Erythroblast (primary cell): ENCODE data around the gene AGMO.

ENCODE experiments used
- DNase-seq, 2 experiments: peaks; one replicate each; lab custom pipeline; 2025; lab: John Stamatoyannopoulos, UW
- GATA1 ChIP-seq: IDR thresholded peaks from 2 replicates; pipeline ENCODE4 v1.6.1; 2011; ENCODE audit warnings: low read depth, mild to moderate bottlenecking, control low read depth, low read length, moderate library complexity
- POLR2A ChIP-seq: IDR thresholded peaks from 2 replicates; pipeline ENCODE4 v1.6.1; 2011; ENCODE audit warnings: mild to moderate bottlenecking, low read length

Gene AGMO

GRCh38 chr7:15336146-15336545 lies 225.7 kb downstream of the AGMO start:
- DNase-seq: no peak
- TF ChIP-seq POLR2A (no peak), GATA1 (no peak)

- no peak for DNase-seq
- no peak for TF ChIP-seq GATA1
- no peak for TF ChIP-seq POLR2A
Measured at GRCh38 chr7:15335390-15335789, 226.4 kb downstream of the AGMO start.

GRCh38 chr7:15334536-15335263 lies 227.1 kb downstream of the AGMO start:
- TF ChIP-seq POLR2A (no peak), GATA1 (no peak)
- no peak for DNase-seq

GRCh38 chr7:15332956-15333355 lies 228.9 kb downstream of the AGMO start:
- no peak for DNase-seq
- TF ChIP-seq GATA1 (no peak), POLR2A (no peak)

- no peak for TF ChIP-seq POLR2A
- no peak for TF ChIP-seq GATA1
- DNase-seq: no peak
Measured at GRCh38 chr7:15330943-15331342, 230.9 kb downstream of the AGMO start.

- DNase-seq: no peak
- TF ChIP-seq GATA1: no peak
- no peak for TF ChIP-seq POLR2A
Measured at GRCh38 chr7:15327001-15327400, 234.8 kb downstream of the AGMO start.

- no peak for TF ChIP-seq GATA1
- no peak for TF ChIP-seq POLR2A
- DNase-seq: peak; percentile 10 to 49
Measured at GRCh38 chr7:15326044-15326644, 235.7 kb downstream of the AGMO start.

- no peak for DNase-seq
- TF ChIP-seq GATA1 (no peak), POLR2A (no peak)
Measured at GRCh38 chr7:15323550-15323949, 238.3 kb downstream of the AGMO start.

- no peak for TF ChIP-seq GATA1
- TF ChIP-seq POLR2A: no peak
- DNase-seq: no peak
Measured at GRCh38 chr7:15317215-15317614, 244.6 kb downstream of the AGMO start.

- DNase-seq: no peak
- no peak for TF ChIP-seq POLR2A
- no peak for TF ChIP-seq GATA1
Measured at GRCh38 chr7:15315678-15316077, 246.1 kb downstream of the AGMO start.

GRCh38 chr7:15314922-15315321 lies 246.9 kb downstream of the AGMO start:
- no peak for DNase-seq
- TF ChIP-seq GATA1 (no peak), POLR2A (no peak)

- DNase-seq: no peak
- TF ChIP-seq POLR2A: no peak
- no peak for TF ChIP-seq GATA1
Measured at GRCh38 chr7:15313361-15313760, 248.5 kb downstream of the AGMO start.

- no peak for TF ChIP-seq POLR2A
- TF ChIP-seq GATA1: no peak
- DNase-seq: no peak
Measured at GRCh38 chr7:15309872-15310271, 251.9 kb downstream of the AGMO start.

- TF ChIP-seq POLR2A (no peak), GATA1 (no peak)
- DNase-seq: no peak
Measured at GRCh38 chr7:15308821-15309220, 253.0 kb downstream of the AGMO start.
